ENCODE measurements around the gene PRKAR1B.

- TF ChIP-seq REST (IDR thresholded peaks at IDR 0.05; ENCODE audit: low read depth, low read length) = no peak
- no peak for TF ChIP-seq CTCF (IDR thresholded peaks at IDR 0.05)
- TF ChIP-seq SIN3A (IDR thresholded peaks at IDR 0.05; ENCODE audit: borderline replicate concordance, low read depth, low read length) = no peak
- TF ChIP-seq MXI1 (IDR thresholded peaks at IDR 0.05; ENCODE audit: low read depth, low read length) = no peak
- TF ChIP-seq EZH2phosphoT487 (IDR thresholded peaks at IDR 0.05; ENCODE audit: borderline replicate concordance, low read depth) = no peak
- TF ChIP-seq POLR2AphosphoS5 (IDR thresholded peaks at IDR 0.05; ENCODE audit: low read depth, low read length) = no peak
- TF ChIP-seq FOXM1 (IDR thresholded peaks at IDR 0.05; ENCODE audit: low read depth) = no peak
- no peak for TF ChIP-seq RFX5 (IDR thresholded peaks at IDR 0.05; ENCODE audit: low read length)
- no peak for TF ChIP-seq FOSL2 (IDR thresholded peaks at IDR 0.05; ENCODE audit: borderline replicate concordance, low read depth)
- no peak for TF ChIP-seq YY1 (IDR thresholded peaks at IDR 0.05; ENCODE audit: low read depth)
Measured at GRCh38 chr7:601595-602340, 125.3 kb downstream of the PRKAR1B start.
